Gastroesophageal sphincter (tissue), 4 donors: Measurements from ENCODE around the gene DENND6B. TPM values are rescaled to one million over a fixed set of nuclear protein-coding genes. Genes with fewer than 3 reads are reported as not detected.

Experiments used
- ATAC-seq: fragments of 150-250 bp; one replicate; pipeline ENCODE4 v1.9.1; 2016; ENCODE audit warnings: mild to moderate bottlenecking, moderate library complexity
- H3K27ac ChIP-seq, 4 donors: fragments of 200-600 bp; sonication (generic) in 3 of 4; 1 replicate in 3 of 4; 2 replicates in 1 of 4; pipeline ENCODE4 v1.5.1; 2016 to 2019
- H3K27me3 ChIP-seq: fragments of 200-600 bp; sonication (generic); one replicate; pipeline ENCODE4 v1.5.1; 2019
- H3K36me3 ChIP-seq, 2 donors: fragments of 200-600 bp; sonication (generic); one replicate each; pipeline ENCODE4 v1.5.1; 2019; ENCODE audit warnings: control low read depth in 1 of 2
- H3K4me1 ChIP-seq, 3 donors: fragments of 200-600 bp; sonication (generic); 1 replicate in 2 of 3; 2 replicates in 1 of 3; pipeline ENCODE4 v1.5.1; 2016 to 2019; ENCODE audit warnings: control low read depth in 2 of 3
- H3K4me3 ChIP-seq, 2 donors: fragments of 200-600 bp; sonication (generic); one replicate each; pipeline ENCODE4 v1.5.1; 2019; ENCODE audit warnings: mild to moderate bottlenecking in 1 of 2, moderate library complexity in 1 of 2
- H3K9me3 ChIP-seq, 3 donors: fragments of 200-600 bp; sonication (generic); one replicate each; pipeline ENCODE4 v1.5.1; 2017 to 2019; ENCODE audit warnings: control low read depth in 2 of 3
- EP300 ChIP-seq: sonication (generic); formaldehyde crosslinking; IDR thresholded peaks from one replicate; pipeline ENCODE4 v1.6.1; 2017; ENCODE audit warnings: antibody characterized with exemption, mild to moderate bottlenecking
- POLR2A ChIP-seq, 2 donors: fragments of 450-650 bp; IDR thresholded peaks; one replicate each; pipeline ENCODE4 v1.6.1; 2017; ENCODE audit warnings: antibody characterized with exemption in 2 of 2, mild to moderate bottlenecking in 2 of 2, moderate library complexity in 1 of 2
- POLR2AphosphoS5 ChIP-seq: sonication (generic); formaldehyde crosslinking; IDR thresholded peaks from one replicate; pipeline ENCODE4 v1.6.1; 2017; ENCODE audit warnings: antibody characterized with exemption
- WGBS, 2 donors: methylation state at CpG; one replicate each; pipeline ENCODE4 v1.1.5; 2018; ENCODE audit warnings: low coverage in 1 of 2; 5-methylcytosine and 5-hydroxymethylcytosine counted together
- total RNA-seq, 4 donors: library from RNA; depleted of rRNA; stranded (reverse); fragments of >200 nt; gene quantifications; one replicate each; pipeline ENCODE4 v1.1.0, GENCODE V29; 2016
- TF ChIP-seq, protein P1 (sequence below), 4 experiments: fragments of 200-600 bp in 2 of 4; fragments of 450-650 bp in 2 of 4; sonication (generic) in 1 of 4; IDR thresholded peaks; one replicate each; pipeline ENCODE4 v1.5.1; 2017 to 2019; ENCODE audit warnings: antibody characterized with exemption in 4 of 4, mild to moderate bottlenecking in 2 of 4, moderate library complexity in 2 of 4

DENND6B gene
- total RNA-seq, 4 donors from 2014 or later, result 2.0 to 4.8 (median 2.8) TPM

GRCh38 chr22:50357222-50357621, 30.4 kb upstream of the DENND6B start:
- 86 to 89% methylated on average over 1 of the region's 1 CpG for WGBS, 2 donors
- H3K4me3 ChIP-seq, result no peak overlapping the region
- no peaks in the 10 kb centered on the region for H3K9me3 ChIP-seq
- H3K27ac ChIP-seq, result no peak overlapping the region
- H3K36me3 ChIP-seq, result peaks cover 0 to 39% of the 10 kb centered on the region in 2 donors
- ATAC-seq, result no peak
- H3K4me1 ChIP-seq, result peaks cover 0 to 11% (median 0%) of the 10 kb centered on the region in 3 donors
- TF ChIP-seq POLR2AphosphoS5 (no peak), POLR2A (IDR thresholded peaks at IDR 0.05) (no peak), EP300 (no peak)
- TF ChIP-seq, protein P1, sequence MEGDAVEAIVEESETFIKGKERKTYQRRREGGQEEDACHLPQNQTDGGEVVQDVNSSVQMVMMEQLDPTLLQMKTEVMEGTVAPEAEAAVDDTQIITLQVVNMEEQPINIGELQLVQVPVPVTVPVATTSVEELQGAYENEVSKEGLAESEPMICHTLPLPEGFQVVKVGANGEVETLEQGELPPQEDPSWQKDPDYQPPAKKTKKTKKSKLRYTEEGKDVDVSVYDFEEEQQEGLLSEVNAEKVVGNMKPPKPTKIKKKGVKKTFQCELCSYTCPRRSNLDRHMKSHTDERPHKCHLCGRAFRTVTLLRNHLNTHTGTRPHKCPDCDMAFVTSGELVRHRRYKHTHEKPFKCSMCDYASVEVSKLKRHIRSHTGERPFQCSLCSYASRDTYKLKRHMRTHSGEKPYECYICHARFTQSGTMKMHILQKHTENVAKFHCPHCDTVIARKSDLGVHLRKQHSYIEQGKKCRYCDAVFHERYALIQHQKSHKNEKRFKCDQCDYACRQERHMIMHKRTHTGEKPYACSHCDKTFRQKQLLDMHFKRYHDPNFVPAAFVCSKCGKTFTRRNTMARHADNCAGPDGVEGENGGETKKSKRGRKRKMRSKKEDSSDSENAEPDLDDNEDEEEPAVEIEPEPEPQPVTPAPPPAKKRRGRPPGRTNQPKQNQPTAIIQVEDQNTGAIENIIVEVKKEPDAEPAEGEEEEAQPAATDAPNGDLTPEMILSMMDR (IDR thresholded peaks at IDR 0.05), result no peak
- H3K27me3 ChIP-seq, result no peaks in the 10 kb centered on the region

- ATAC-seq, result no peak
- TF ChIP-seq, protein P1 (IDR thresholded peaks at IDR 0.05), result no peak
- no peak for TF ChIP-seq EP300
- no peak for TF ChIP-seq POLR2AphosphoS5
- no peak for TF ChIP-seq POLR2A (IDR thresholded peaks at IDR 0.05)
- no peak overlapping the region for H3K27ac ChIP-seq
- WGBS, 2 donors, result 88% methylated on average over 7 of the region's 8 CpGs
- no peaks in the 10 kb centered on the region for H3K9me3 ChIP-seq
- H3K4me3 ChIP-seq, result no peak overlapping the region
- no peaks in the 10 kb centered on the region for H3K27me3 ChIP-seq
- peaks cover 0 to 1% (median 0%) of the 10 kb centered on the region in 3 donors for H3K4me1 ChIP-seq
- peaks cover 0 to 45% of the 10 kb centered on the region in 2 donors for H3K36me3 ChIP-seq
Observed at GRCh38 chr22:50356186-50356585, 29.4 kb upstream of the DENND6B start.

DNA sequence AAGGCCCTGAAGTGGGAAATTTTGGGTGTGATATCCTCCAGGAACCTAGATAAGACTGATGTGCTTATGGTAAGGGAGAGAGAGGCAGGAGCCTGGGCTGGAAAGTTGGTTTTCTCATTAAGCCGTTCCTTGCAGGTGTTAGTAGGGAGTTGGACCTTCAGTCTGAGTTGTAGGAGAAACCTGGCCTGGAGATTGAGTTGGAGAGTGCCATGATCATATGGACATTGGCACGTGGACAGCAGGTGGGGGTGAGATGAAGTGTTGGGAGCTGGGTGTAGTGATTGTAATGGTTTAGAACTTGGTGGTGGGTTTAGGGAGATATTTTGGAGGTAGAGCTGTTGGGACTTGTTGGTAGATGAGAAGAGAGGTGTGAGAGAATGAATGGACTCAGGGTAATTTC, 21.2 kb upstream of the DENND6B start:
- Histone ChIP-seq H3K27me3 (no peaks in the 10 kb centered on the region), H3K27ac (no peak overlapping the region), H3K36me3 (peaks cover 0 to 19% of the 10 kb centered on the region in 2 donors), H3K4me3 (no peak overlapping the region), H3K4me1 (peaks cover 0 to 28% (median 2%) of the 10 kb centered on the region in 3 donors), H3K9me3 (no peaks in the 10 kb centered on the region)
- WGBS, 2 donors, result 60 to 76% methylated on average over 2 of the region's 2 CpGs
- no peak for TF ChIP-seq EP300
- no peak for TF ChIP-seq POLR2AphosphoS5
- no peak for TF ChIP-seq POLR2A (IDR thresholded peaks at IDR 0.05)
- TF ChIP-seq, protein P1 (IDR thresholded peaks at IDR 0.05), result no peak
- no peak for ATAC-seq

- peaks cover 0 to 36% (median 2%) of the 10 kb centered on the region in 3 donors for H3K4me1 ChIP-seq
- WGBS, 2 donors, result 64 to 80% methylated on average over 8 of the region's 8 CpGs
- H3K27ac ChIP-seq, result peak overlapping the region in 2 of 4 donors; percentile 19 to 42
- H3K9me3 ChIP-seq, result no peaks in the 10 kb centered on the region
- ATAC-seq, result no peak
- no peaks in the 10 kb centered on the region for H3K27me3 ChIP-seq
- H3K36me3 ChIP-seq, result peaks cover 0 to 11% of the 10 kb centered on the region in 2 donors
- H3K4me3 ChIP-seq, result no peak overlapping the region
- TF ChIP-seq EP300 (no peak), POLR2A (IDR thresholded peaks at IDR 0.05) (no peak), POLR2AphosphoS5 (no peak)
- TF ChIP-seq, protein P1 (IDR thresholded peaks at IDR 0.05), result no peak
Observed at GRCh38 chr22:50347157-50347556, 20.3 kb upstream of the DENND6B start.

- Histone ChIP-seq H3K27me3 (no peaks in the 10 kb centered on the region), H3K4me1 (peaks cover 0 to 40% (median 2%) of the 10 kb centered on the region in 3 donors), H3K9me3 (no peaks in the 10 kb centered on the region), H3K4me3 (no peak overlapping the region), H3K27ac (peak overlapping the region in 2 of 4 donors; percentile 19 to 42), H3K36me3 (peaks cover 0 to 5% of the 10 kb centered on the region in 2 donors)
- whole genome bisulfite sequencing, 2 donors, result 47 to 69% methylated on average over 5 to 7 of the region's 8 CpGs
- TF ChIP-seq, protein P1 (IDR thresholded peaks at IDR 0.05), result no peak
- TF ChIP-seq POLR2AphosphoS5, result no peak
- TF ChIP-seq EP300, result no peak
- no peak for TF ChIP-seq POLR2A (IDR thresholded peaks at IDR 0.05)
- no peak for ATAC-seq
Observed at GRCh38 chr22:50346470-50346869, 19.7 kb upstream of the DENND6B start.
